Glomerular visceral epithelial cell (primary cell): Measurements from ENCODE around the gene NHS.
A peak's percentile ranks its signal among the peaks of the same experiment; 100 is the strongest.
"Not testable (repeated sequence)": the region's sequence is repeated elsewhere in the genome, so short reads cannot be mapped to it uniquely, and the experiment has no call there.

ENCODE experiments used
- DNase-seq: peaks from one replicate; pipeline ENCODE4 v3.0.0-alpha.2; 2016; ENCODE audit errors: extremely low spot score

The NHS gene

DNA sequence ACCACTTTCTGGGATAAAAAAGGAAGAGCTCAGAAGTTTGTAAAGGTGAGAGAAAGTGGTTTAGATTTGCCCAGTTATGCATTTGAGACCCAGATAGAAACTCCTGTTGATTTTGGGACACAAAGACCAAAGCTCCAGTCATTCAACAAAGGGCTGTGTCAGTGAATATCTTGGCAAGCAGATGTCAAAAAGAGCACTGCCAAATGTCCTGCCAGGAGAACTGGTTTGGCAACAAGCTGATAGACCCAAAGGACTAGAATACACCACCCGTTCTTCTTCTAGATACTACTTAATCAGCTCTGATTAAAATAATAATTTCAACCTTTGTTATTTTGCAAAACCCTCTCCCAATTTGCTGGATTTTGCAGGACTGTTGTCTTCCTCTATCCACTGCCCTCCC lies 121.4 kb downstream of the NHS start:
- no peak for DNase-seq

DNA sequence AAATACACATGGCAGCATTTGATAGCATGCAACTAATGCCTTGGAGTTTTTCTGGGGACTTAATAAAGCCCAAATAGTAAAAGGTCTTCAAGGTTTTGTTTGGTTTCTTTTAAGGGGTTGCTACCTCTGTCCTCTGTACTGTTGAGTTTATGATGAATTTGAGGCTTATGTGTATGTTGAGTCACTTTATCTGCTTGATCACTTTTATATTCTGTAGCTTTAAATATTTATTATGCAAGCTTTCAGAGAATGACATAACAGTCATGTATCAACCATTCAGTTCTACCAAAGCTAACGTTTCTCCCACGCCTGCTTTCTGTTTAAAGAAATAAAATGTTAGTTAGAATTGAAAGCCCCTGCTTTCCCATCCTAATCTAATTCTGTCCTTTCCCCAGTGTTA lies 122.2 kb downstream of the NHS start:
- DNase-seq: no peak

DNA sequence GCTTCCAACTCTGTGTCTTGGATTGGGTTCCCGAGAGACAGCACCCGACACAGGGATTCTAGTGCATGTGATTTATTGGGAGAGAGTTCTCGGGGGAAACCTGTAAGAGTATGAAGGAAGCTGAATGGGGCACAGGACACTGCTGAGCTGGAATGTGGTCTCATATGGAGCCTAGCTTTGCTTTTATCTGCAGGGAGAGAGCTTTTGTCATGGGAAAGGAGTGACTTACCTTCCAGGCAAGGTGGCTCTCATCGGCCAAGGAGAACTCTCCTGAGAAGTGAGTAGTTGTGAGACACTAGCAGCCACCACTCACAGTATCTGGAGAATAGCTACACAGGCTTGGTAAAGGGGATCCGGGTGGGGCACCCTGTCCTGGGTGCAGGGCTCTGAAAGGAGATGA lies 124.5 kb downstream of the NHS start:
- no peak for DNase-seq

- DNase-seq: peak; percentile 50
These were observed 125.2 kb downstream of the NHS start for GRCh38 chrX:17500145-17500579.

- no peak for DNase-seq
These were observed 126.7 kb downstream of the NHS start for GRCh38 chrX:17501746-17502145.

DNA sequence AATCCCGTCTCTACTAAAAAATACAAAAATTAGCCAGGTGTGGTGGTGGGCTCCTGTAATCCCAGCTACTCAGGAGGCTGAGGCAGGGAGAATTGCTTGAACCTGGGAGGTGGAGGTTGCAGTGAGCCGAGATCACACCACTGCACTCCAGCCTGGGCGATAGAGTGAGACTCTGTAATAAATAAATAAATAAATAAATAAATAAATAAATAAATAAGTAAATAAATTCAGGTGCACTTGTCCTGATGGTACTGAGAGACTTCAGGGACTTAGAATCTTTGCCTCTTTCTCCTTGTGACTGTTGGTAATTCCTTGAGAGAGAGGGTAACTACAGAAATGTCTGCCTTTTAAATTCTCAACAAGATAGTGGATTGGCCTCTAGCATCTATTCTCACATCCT lies 131.4 kb downstream of the NHS start:
- not testable (repeated sequence) for DNase-seq

DNA sequence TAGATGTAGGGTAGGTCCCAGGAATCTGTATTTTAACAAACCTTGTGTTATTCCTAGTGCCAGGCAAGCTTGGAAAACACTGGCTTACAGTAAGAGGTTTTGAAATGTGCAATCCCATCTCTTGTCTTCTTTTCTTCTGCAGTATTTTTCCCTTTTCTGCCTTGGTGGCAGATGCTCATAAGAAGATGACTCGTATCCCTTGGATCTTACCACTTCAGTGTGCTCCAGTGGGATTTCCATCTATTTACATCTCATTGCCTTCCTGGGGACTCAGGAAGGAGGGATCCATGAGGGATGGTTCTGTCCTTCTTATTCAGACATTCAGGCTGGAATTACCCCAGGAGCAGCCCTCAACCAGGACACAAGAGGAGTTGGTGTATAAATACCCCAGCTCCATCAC lies 136.6 kb downstream of the NHS start:
- DNase-seq: no peak

- DNase-seq: no peak
These were observed 144.4 kb downstream of the NHS start for GRCh38 chrX:17519358-17519757.

GRCh38 chrX:17520016-17520615 lies 145.1 kb downstream of the NHS start:
- no peak for DNase-seq

DNA sequence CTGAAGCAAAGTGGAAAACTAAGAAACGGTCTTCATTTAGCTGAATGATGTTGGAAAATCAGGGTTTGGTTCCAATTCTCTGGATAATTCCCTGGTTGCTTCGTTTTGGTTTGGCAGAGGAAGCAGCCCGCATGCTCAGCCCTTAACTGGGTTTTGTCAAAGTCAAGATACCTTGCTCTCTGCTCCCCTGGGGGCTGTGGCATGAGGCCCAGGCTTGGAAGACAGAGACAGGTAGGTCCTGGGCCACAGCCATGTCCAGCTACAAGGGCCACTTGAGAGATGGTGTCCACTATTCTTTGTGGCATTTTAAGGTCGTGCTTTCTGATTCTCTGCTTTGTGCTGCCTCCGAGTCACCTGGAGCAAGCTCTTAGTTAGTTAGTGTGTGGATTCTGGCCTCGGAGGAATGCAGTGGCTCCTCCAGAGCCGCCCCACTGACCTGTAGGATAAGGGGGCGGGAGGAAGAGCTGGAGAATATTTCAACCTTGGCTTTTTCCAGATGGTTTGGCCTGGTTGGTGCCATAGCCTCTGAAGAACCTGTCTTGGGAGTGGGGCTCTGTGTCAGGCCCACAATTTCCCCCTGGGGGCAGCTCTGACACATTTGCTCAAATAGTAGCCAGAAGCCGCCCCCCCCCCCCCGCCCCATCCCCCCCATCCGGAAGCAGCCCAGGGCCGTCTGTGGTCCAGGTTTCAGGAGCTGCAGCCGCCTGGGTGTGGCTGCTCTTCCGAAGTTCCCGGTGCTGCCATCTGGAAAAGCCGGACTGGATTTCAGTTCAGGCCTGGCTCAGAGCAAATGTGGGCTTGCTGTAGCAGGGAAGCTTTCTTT lies 147.1 kb downstream of the NHS start:
- peak; percentile 57 for DNase-seq

DNA sequence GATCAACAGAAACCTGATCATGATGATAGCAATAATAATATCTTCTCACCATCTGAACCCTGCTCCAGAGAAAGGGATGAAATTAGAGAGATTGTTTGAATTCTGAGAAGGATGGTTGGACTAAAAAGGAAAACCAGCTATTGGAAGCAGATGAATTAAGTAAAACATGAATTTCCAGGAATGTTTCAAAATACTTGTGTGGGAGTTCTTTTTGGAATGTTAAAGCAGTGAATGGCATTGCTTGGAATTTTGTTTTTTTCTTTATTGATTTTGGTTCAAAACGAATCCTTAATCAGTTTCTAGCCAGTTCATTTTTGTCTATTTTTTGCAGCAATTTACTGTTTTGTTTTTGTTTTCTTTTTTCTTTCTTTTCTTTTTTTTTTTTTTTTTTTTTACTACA lies 150.3 kb downstream of the NHS start:
- DNase-seq: no peak

GRCh38 chrX:17525762-17526555 lies 151.0 kb downstream of the NHS start:
- DNase-seq: no peak

DNA sequence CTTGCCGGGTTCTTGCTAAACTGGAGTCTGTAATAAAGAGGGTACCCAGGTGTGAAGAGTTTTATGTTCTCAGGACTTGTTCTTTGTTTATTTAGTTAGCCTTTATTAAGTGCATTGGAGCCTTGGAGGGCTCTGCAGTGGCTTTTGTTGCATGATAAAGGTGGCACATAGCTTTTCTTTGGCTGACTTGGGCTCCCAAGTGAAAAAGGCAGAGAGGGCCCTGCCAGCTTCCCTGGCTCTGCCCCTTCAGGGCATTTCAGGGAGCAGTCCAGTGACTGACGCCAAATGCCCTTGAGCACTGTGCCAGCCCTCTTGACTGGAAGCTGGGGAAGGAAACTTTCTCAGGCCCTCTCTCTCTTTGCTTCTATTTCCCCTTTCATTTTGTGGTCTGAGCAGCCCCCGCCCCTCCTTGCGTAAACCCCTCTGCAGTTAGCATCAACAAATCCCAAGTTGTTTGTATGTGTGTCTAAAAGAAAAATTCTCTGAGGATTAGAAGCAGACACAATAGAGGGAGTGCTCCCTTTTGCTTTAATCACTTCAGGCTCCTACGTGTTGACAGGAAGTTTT lies 152.2 kb downstream of the NHS start:
- DNase-seq: no peak

GRCh38 chrX:17527922-17528321 lies 152.9 kb downstream of the NHS start:
- no peak for DNase-seq

DNA sequence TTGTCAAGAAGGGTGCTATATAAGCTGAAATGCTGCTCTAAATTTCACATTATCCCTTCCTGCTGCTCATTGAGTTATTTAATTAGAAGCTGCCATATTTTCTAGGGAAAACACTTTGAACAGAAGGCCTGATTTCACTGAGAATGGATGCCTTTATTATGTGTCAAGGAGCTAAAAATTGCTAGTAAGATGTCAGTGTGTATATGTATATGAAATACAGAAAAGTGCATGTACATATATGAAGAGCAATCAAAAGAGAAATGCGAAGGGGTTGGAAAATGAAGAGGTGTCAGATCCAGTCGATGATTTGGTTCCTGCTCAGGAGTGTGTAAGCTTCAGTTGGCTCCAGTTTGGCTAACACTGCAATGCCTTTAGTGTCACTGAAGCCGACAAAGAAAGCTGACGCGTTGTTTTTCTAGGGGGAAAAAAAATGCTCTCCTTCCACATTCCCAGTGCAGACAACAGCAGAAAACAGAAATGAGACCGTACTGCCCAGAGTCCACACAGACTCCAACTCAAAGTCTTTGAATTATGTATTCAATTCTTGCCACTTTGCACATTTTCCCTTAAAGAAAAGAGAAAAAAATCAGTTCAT lies 154.2 kb downstream of the NHS start:
- DNase-seq: no peak

GRCh38 chrX:17531500-17531899 lies 156.5 kb downstream of the NHS start:
- no peak for DNase-seq

GRCh38 chrX:17535229-17535628 lies 160.2 kb downstream of the NHS start:
- DNase-seq: no peak

- no peak for DNase-seq
These were observed 162.8 kb downstream of the NHS start for GRCh38 chrX:17537723-17538243.

- no peak for DNase-seq
These were observed 167.1 kb downstream of the NHS start for GRCh38 chrX:17542123-17542522.

- peak; percentile 4 for DNase-seq
These were observed 169.8 kb downstream of the NHS start for GRCh38 chrX:17544821-17545220.

- peak; percentile 52 for DNase-seq
These were observed 171.4 kb downstream of the NHS start for GRCh38 chrX:17546356-17546755.

- DNase-seq: peak; percentile 97
These were observed 172.7 kb downstream of the NHS start for GRCh38 chrX:17547658-17548057.
